ENCODE measurements around the gene NRIP1. TPM values are rescaled to one million over a fixed set of nuclear protein-coding genes. Genes with fewer than 3 reads are reported as not detected.

The NRIP1 gene
- total and polyA plus RNA-seq, 12 donors, result 8.0 to 75.8 (median 46.0) TPM

DNA sequence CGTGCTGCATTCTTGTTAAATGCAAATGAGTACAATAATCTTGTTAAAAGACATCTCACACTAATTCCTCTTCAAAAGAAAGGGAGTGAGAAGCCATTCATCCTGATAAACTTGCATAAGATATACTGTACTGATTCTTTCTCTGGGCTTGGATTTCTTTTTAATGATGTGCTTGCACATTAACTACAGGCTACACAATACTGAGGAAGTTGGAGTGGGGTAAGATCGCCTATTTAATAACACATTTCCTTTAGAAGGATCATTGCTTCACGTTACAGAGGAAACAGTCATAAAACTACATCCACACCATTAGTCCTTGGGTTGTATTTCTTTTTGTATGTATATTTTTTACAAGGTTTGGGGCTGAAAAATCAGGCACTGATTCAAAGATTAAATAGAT is 36.6 kb downstream of the NRIP1 start:
- Histone ChIP-seq H3K4me3 (no peak overlapping the region), H3K4me1 (replicated peaks in 1 of 2) (peaks cover 0 to 6% of the 10 kb centered on the region in 2 donors), H3K9me3 (replicated peaks in 1 of 3) (no peaks in the 10 kb centered on the region), H3K36me3 (replicated peaks in 1 of 2) (no peaks in the 10 kb centered on the region), H3K27ac (no peak overlapping the region), H3K27me3 (no peaks in the 10 kb centered on the region)
- 67 to 82% (median 70%) methylated on average over 3 of the region's 3 CpGs for WGBS, 4 donors
- intact Hi-C loops (cut with DNase I), result no loop called here
- no peak for DNase-seq
- TF ChIP-seq POLR2A (IDR thresholded peaks at IDR 0.05), result no peak
- TF ChIP-seq, protein P1, sequence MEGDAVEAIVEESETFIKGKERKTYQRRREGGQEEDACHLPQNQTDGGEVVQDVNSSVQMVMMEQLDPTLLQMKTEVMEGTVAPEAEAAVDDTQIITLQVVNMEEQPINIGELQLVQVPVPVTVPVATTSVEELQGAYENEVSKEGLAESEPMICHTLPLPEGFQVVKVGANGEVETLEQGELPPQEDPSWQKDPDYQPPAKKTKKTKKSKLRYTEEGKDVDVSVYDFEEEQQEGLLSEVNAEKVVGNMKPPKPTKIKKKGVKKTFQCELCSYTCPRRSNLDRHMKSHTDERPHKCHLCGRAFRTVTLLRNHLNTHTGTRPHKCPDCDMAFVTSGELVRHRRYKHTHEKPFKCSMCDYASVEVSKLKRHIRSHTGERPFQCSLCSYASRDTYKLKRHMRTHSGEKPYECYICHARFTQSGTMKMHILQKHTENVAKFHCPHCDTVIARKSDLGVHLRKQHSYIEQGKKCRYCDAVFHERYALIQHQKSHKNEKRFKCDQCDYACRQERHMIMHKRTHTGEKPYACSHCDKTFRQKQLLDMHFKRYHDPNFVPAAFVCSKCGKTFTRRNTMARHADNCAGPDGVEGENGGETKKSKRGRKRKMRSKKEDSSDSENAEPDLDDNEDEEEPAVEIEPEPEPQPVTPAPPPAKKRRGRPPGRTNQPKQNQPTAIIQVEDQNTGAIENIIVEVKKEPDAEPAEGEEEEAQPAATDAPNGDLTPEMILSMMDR (IDR thresholded peaks at IDR 0.05), result no peak

DNA sequence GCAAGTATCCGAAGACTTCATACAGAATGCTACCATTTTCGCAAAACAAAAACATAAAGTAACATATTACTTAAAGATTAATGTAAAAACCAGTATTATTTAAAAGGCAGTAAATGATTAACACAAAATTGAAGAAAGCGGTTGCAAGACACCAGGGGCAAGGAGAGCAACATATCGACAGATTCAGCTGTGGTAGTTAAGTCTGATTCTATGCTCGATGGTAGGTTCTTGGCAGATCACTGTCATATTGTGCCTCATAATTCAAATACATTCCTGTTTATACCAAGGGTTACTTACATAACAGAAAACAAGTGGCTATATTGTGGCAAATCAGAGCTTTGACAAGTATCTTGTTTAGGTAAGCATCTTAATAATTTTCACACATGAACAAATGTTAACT is 37.7 kb downstream of the NRIP1 start:
- Histone ChIP-seq H3K27ac (no peak overlapping the region), H3K27me3 (no peaks in the 10 kb centered on the region), H3K4me1 (replicated peaks in 1 of 2) (peaks cover 0 to 6% of the 10 kb centered on the region in 2 donors), H3K36me3 (replicated peaks in 1 of 2) (no peaks in the 10 kb centered on the region), H3K4me3 (no peak overlapping the region), H3K9me3 (replicated peaks in 1 of 3) (no peaks in the 10 kb centered on the region)
- 83 to 89% (median 86%) methylated on average over 5 of the region's 5 CpGs for WGBS, 4 donors
- intact Hi-C loops (cut with DNase I), result no loop called here
- TF ChIP-seq, protein P1 (IDR thresholded peaks at IDR 0.05), result no peak
- no peak for TF ChIP-seq POLR2A (IDR thresholded peaks at IDR 0.05)
- DNase-seq, result no peak

DNA sequence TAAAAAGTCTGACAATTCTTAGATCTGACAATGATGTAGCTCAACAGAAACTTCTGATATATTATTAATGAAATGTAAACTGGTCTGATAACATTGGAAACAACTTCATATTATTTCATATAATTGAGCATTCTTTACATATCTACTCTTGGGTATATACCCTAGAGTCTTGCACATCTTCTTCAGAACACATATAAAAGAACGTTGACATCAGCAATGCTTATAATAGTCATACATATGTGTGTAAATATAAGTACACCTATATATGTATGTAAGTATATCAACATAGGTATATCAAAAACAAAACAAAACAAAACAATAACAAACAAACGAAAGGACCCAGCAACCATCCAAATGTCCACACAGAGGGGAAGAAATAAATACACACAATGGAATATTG is 38.4 kb downstream of the NRIP1 start:
- H3K36me3 ChIP-seq (replicated peaks in 1 of 2), result no peaks in the 10 kb centered on the region
- no peaks in the 10 kb centered on the region for H3K9me3 ChIP-seq (replicated peaks in 1 of 3)
- DNase-seq, result no peak
- no peaks in the 10 kb centered on the region for H3K27me3 ChIP-seq
- H3K4me3 ChIP-seq, result no peak overlapping the region
- TF ChIP-seq, protein P1 (IDR thresholded peaks at IDR 0.05), result no peak
- TF ChIP-seq POLR2A (IDR thresholded peaks at IDR 0.05), result no peak
- intact Hi-C loops (cut with DNase I), result no loop called here
- WGBS, 4 donors, result 83 to 91% (median 88%) methylated on average over 2 of the region's 2 CpGs
- H3K4me1 ChIP-seq (replicated peaks in 1 of 2), result peaks cover 0 to 6% of the 10 kb centered on the region in 2 donors
- no peak overlapping the region for H3K27ac ChIP-seq

DNA sequence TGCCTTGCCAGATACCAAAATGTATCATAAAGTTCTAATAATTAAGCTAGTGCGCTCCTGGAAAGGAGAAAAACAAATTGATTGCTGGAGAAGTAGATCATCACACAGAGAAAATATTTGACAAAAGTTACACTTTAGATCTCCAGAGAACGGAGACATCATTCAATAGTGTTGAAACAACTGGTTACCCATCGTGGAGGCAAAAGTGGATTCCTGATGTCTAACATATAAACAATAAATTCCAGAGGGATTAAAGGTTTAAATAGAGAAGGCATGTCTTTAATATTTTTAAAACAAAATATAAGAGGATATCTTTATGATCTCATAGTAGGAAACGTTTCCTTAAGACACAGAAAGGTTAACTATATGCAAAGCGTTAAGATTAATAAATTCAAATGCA is 41.0 kb downstream of the NRIP1 start:
- TF ChIP-seq, protein P1 (IDR thresholded peaks at IDR 0.05), result no peak
- no peak for TF ChIP-seq POLR2A (IDR thresholded peaks at IDR 0.05)
- Histone ChIP-seq H3K9me3 (replicated peaks in 1 of 3) (no peaks in the 10 kb centered on the region), H3K27me3 (no peaks in the 10 kb centered on the region), H3K36me3 (replicated peaks in 1 of 2) (no peaks in the 10 kb centered on the region), H3K4me1 (replicated peaks in 1 of 2) (peaks cover 0 to 6% of the 10 kb centered on the region in 2 donors), H3K27ac (no peak overlapping the region), H3K4me3 (no peak overlapping the region)
- DNase-seq, result no peak
- intact Hi-C loops (cut with DNase I), result no loop called here
- WGBS, 4 donors, result 85 to 89% (median 88%) methylated on average over 5 of the region's 5 CpGs
